ENCODE results near the gene PLA2G4A. TPM values are rescaled to one million over a fixed set of nuclear protein-coding genes. Genes with fewer than 3 reads are reported as not detected.

PLA2G4A gene
- total and polyA plus RNA-seq, 2 donors (not counting 1 experiment from before 2014, with no cell fraction given), result 0.15 TPM; not detected in 1

- 0% methylated on average over 1 of the region's 2 CpGs for WGBS (ENCODE audit: insufficient coverage)
- no peak for DNase-seq
- Histone ChIP-seq H3K9ac (ENCODE audit: low read length) (no peak overlapping the region), H3K79me2 (ENCODE audit: control insufficient read depth, insufficient read depth, low read length) (no peaks in the 10 kb centered on the region), H4K20me1 (ENCODE audit: control insufficient read depth, insufficient read depth, low read length, poor library complexity, severe bottlenecking) (no peaks in the 10 kb centered on the region), H3K4me1 (ENCODE audit: control insufficient read depth in 2 of 2, insufficient read depth in 2 of 2, low read length in 2 of 2) (no peaks in the 10 kb centered on the region), H3K4me3 (ENCODE audit: control extremely low read depth in 1 of 5, extremely low read depth in 1 of 5, insufficient read depth in 1 of 5, low read depth in 2 of 5, low read length in 4 of 5) (no peak overlapping the region), H3K27ac (ENCODE audit: low read length in 2 of 2) (no peak overlapping the region), H3K9me3 (ENCODE audit: control extremely low read depth in 1 of 3, control insufficient read depth in 2 of 3, insufficient read depth in 1 of 3, low read length in 2 of 3) (no peaks in the 10 kb centered on the region), H3K36me3 (replicated peaks in 1 of 2; ENCODE audit: control extremely low read depth in 1 of 2, control insufficient read depth in 1 of 2, extremely low read depth in 1 of 2, insufficient read depth in 2 of 2, low read length in 1 of 2) (no peaks in the 10 kb centered on the region), H3K27me3 (replicated peaks in 1 of 4; ENCODE audit: control extremely low read depth in 1 of 4, control insufficient read depth in 3 of 4, insufficient read depth in 4 of 4, low read length in 3 of 4) (no peaks in the 10 kb centered on the region), H3K4me2 (replicated peaks; ENCODE audit: low read depth, low read length, poor library complexity, severe bottlenecking) (no peak overlapping the region), H2AFZ (ENCODE audit: insufficient read depth, low read depth, low read length, poor library complexity, severe bottlenecking) (no peak overlapping the region)
- intact Hi-C loops (cut with micrococcal nuclease), result no loop called here
- no peaks in the 10 kb centered on the region for H3K4me1 Mint-ChIP-seq
- TF ChIP-seq CTCF (IDR thresholded peaks at IDR 0.05) (no peak), EZH2 (IDR thresholded peaks at IDR 0.05; ENCODE audit: borderline replicate concordance, insufficient read depth, low read depth, low read length, poor library complexity, severe bottlenecking) (no peak)
- no peaks in the 10 kb centered on the region for H3K27me3 Mint-ChIP-seq
- H3K4me3 Mint-ChIP-seq, result no peak overlapping the region
- H3K9me3 Mint-ChIP-seq (ENCODE audit: insufficient read depth), result no peaks in the 10 kb centered on the region
- ChIA-PET CTCF (no interaction called here), POLR2A (no interaction called here)
- no peak overlapping the region for H3K27ac Mint-ChIP-seq
- no peak for ATAC-seq (ENCODE audit: low read depth)
Measured at GRCh38 chr1:186839041-186839400, 10.3 kb downstream of the PLA2G4A start.

GRCh38 chr1:186841599-186841998 lies 12.8 kb downstream of the PLA2G4A start:
- intact Hi-C loops (cut with micrococcal nuclease), result no loop called here
- Histone ChIP-seq H3K4me2 (replicated peaks; ENCODE audit: low read depth, low read length, poor library complexity, severe bottlenecking) (no peak overlapping the region), H3K79me2 (ENCODE audit: control insufficient read depth, insufficient read depth, low read length) (no peaks in the 10 kb centered on the region), H3K36me3 (replicated peaks in 1 of 2; ENCODE audit: control extremely low read depth in 1 of 2, control insufficient read depth in 1 of 2, extremely low read depth in 1 of 2, insufficient read depth in 2 of 2, low read length in 1 of 2) (no peaks in the 10 kb centered on the region), H3K4me3 (ENCODE audit: control extremely low read depth in 1 of 5, extremely low read depth in 1 of 5, insufficient read depth in 1 of 5, low read depth in 2 of 5, low read length in 4 of 5) (no peak overlapping the region), H3K4me1 (ENCODE audit: control insufficient read depth in 2 of 2, insufficient read depth in 2 of 2, low read length in 2 of 2) (no peaks in the 10 kb centered on the region), H3K9ac (ENCODE audit: low read length) (no peak overlapping the region), H3K27me3 (replicated peaks in 1 of 4; ENCODE audit: control extremely low read depth in 1 of 4, control insufficient read depth in 3 of 4, insufficient read depth in 4 of 4, low read length in 3 of 4) (no peaks in the 10 kb centered on the region), H2AFZ (ENCODE audit: insufficient read depth, low read depth, low read length, poor library complexity, severe bottlenecking) (no peak overlapping the region), H4K20me1 (ENCODE audit: control insufficient read depth, insufficient read depth, low read length, poor library complexity, severe bottlenecking) (no peaks in the 10 kb centered on the region), H3K27ac (ENCODE audit: low read length in 2 of 2) (no peak overlapping the region), H3K9me3 (ENCODE audit: control extremely low read depth in 1 of 3, control insufficient read depth in 2 of 3, insufficient read depth in 1 of 3, low read length in 2 of 3) (no peaks in the 10 kb centered on the region)
- H3K4me3 Mint-ChIP-seq, result no peak overlapping the region
- DNase-seq (no peak), ATAC-seq (ENCODE audit: low read depth) (no peak)
- H3K4me1 Mint-ChIP-seq, result no peaks in the 10 kb centered on the region
- H3K27ac Mint-ChIP-seq, result no peak overlapping the region
- ChIA-PET CTCF (no interaction called here), POLR2A (no interaction called here)
- H3K9me3 Mint-ChIP-seq (ENCODE audit: insufficient read depth), result no peaks in the 10 kb centered on the region
- TF ChIP-seq CTCF (IDR thresholded peaks at IDR 0.05), result no peak
- no peak for TF ChIP-seq EZH2 (IDR thresholded peaks at IDR 0.05; ENCODE audit: borderline replicate concordance, insufficient read depth, low read depth, low read length, poor library complexity, severe bottlenecking)
- no peaks in the 10 kb centered on the region for H3K27me3 Mint-ChIP-seq
- WGBS (ENCODE audit: insufficient coverage), result 100% methylated on average over 1 of the region's 3 CpGs

Data from B cell (primary cell).